NCI-H2227 (cell line): Measurements from ENCODE around the gene DNAJB2.
"Not testable (repeated sequence)": the region's sequence is repeated elsewhere in the genome, so short reads cannot be mapped to it uniquely, and the experiment has no call there.

ENCODE experiments used
- DNase-seq: peaks from one replicate; lab custom pipeline; 2025; ENCODE audit not compliant: unreplicated experiment; lab: John Stamatoyannopoulos, UW

The DNAJB2 gene

DNA sequence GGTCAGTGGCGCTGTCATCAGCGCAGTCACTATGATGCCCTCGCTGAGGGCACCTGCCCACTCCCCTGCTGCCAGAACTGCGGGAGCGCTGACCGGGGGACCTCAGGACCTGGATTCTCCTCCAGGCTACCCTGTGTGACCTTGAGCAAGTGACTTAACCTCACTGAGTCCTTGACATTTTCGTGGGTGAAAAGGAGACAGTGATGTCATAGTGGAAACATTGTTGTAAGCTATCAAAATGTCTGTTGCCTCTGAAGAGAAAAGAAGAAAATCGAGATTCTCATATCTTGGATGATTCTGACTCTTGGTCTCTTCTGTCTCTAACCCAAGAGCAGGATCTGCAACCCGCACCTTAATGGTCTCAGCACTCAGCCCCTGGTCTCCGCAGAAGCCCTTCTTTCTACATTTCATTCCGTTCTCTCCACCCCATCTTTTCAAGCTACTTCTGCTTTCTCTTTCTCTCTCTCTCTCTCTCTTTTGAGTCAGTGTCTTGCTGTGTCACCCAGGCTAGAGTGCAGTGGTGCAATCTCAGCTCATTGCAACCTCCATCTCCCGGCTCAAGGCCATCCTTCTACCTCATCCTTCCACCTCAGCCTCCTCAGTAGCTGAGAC lies 24.5 kb upstream of the DNAJB2 start:
- DNase-seq: no peak

DNA sequence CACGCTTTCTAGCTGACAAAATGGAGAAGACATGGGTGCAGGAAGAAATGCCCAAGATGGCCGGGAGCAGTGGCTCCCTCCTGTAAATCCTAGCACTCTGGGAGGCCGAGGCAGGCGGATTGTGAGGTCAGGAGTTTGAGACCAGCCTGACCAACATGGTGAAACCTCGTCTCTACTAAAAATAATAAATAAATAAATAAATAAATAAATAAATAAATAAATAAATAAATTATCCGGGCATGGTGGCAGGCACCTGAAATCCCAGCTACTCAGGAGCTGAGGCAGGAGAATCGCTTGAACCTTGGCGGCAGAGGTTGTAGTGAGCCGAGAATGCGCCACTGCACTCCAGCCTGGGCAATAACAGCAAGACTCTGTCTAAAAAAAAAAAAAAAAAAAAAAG lies 20.2 kb upstream of the DNAJB2 start:
- not testable (repeated sequence) for DNase-seq

DNA sequence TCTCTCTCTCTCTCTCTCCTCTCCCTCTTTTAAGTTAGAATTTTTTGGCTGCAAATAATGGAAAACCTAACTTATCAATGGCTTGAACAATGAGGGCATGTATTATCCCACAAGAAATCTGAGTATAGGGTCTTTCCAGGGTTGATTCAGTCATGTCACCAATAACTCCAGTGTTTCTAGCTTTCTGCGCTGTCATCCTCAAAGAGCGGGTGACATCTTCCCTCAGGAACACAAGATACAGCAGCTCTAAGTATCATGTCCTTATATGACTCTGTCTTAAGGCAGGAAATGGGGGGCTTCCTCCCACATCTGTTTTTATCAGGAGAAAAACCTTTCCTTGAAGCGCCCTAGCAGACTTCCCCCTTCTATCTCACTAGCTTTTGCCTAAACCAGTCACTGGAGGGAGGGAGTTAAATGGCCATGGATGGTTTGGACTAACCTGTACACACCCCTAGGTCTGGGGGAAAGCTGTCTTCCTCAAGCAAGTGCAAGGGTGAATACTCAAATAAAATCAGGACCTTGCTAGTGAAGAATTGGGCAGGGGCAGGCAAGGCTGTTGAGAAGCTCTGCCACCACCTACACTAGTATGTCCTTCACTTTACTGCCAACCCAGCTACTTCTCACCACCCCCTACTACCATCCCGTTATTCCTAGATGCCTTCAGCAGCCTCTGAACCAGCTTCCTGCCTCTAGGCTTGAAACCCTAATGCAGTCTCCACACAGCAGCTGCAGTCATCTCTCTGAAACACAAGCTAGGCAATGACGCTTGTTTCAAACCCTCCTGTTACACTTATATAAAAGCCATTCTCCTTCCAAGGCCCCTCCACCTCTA lies 17.9 kb upstream of the DNAJB2 start:
- no peak for DNase-seq

DNA sequence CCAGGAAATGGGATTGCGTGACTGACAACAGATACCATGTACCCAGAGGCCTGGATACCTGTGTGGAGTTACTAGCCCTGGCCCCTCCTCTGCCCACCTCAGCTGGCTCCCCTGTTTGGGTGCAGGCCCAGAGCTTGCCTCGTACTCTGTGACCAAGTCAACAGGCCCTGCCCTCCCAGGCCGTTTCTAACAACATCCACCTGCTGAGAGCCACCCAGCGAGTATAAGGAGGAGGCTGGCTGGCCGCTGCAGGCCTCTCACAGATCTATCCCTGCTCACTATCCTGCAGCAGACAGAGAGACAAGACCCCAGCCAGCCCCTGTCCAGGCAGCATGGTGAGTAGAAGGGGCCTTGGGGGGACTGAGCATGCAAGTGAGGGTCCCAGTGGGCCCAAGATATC lies 12.9 kb upstream of the DNAJB2 start:
- DNase-seq: no peak

DNA sequence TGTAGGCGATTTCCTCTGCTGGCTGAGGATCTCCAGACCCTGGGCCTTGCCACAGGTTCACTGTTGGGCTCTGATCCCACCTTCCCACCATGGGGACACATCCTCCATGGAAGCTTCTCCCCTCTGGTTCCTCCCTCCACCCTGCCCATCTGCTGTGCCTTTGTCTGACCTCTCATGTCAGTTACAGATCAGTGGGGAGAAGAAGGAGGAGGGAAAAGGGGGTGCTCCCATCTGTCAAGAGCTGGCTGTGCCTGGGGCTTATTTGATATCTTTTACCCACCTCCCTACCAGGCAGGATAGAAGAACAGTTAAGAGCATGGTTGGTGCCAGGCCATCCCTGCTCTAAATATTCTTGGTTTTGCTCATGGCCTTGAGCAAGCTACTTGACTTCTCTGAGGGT lies 12.3 kb upstream of the DNAJB2 start:
- no peak for DNase-seq

DNA sequence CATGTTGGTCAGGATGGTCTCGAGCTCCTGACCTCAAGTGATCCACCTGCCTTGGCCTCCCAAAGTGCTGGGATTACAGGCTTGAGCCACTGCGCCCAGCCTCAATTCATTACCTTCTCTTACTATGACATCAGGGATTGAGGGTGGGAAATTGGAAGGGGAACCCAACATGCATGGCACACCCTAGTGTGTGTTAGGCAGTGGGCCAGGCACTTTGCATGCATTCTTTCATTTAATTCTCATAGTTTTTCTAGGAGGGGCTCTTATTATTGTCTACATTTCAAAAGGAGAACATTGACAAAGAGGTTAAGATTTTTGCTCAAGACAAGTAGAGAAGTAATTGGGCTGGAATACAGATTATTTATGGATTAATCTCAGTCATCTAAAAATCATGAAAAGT lies 10.9 kb upstream of the DNAJB2 start:
- DNase-seq: no peak

DNA sequence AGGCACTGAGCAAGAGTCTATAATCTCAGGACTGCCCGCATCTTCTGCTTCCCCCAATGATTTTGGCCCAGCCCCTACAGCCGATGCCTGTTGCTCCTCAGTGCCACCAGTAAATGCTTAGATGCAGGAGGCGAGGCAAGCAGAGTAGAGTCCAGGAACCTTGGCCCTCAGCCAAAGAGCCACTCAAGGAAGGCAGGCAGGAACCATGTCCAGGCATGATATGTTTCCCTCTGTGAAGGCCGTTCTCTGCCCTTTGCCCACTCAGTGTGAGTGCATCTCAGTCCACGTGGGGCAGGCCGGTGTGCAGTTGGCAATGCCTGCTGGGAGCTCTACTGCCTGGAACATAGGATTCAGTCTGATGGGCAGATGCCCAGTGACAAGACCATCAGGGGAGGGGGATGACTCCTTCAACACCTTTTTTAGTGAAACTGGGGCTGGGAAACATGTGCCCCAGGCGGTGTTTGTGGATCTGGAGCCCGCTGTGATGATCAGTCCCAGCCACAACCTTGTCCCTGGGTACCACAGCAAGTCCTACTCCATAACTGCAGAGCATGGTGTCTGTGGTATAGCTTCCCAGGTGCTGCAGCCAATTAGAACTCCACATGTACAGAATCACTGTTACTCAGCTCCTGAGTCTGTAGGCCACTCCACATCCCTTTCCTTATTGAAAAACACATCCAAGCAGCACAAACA lies 9.7 kb upstream of the DNAJB2 start:
- peak; percentile 79 for DNase-seq

DNA sequence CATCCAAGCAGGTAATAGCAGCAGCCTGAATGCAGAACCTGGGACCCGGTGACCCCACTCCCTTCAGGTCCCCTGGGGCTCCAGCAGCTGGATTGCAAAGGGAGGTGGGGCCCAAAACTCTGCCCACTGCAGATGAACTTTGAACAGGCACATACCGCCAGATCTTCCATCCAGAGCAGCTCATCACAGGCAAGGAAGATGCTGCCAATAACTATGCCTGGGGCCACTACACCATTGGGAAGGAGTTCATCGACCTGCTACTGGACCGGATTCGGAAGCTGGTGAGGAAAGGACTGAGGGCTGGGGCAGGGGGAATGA lies 9.2 kb upstream of the DNAJB2 start:
- no peak for DNase-seq

DNA sequence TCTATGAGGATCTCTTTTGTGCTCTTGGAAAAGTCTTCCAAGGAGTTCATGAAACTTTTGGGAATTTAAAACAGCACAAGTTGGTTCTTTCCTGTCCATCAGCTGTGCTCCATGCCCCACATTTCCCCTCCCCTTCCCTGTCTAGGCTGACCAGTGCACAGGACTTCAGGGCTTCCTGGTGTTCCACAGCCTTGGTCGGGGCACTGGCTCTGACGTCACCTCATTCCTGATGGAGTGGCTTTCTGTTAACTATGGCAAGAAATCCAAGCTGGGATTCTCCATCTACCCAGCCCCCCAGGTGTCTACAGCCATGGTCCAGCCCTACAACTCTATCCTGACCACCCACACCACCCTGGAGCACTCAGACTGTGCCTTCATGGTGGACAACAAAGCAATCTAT lies 8.1 kb upstream of the DNAJB2 start:
- DNase-seq: no peak

DNA sequence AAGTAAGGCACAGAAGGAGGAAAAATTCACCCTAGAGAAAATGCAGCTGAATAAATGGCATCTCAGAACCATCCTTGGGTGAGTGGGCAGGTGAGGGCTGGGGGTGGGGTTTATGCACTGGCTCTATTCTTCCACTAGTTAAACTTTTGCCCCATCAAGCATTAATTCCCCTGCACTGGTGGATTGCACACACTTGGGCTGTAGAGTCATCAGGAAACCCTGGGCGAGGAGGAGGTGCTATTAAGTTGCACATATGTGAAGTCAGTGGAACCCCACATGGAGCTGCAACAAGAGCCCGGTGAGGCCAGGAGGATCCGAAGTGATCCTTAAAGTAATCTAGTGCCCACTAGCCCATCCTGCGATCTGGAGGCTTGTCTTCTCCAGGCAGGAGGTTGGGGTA lies 6.8 kb upstream of the DNAJB2 start:
- DNase-seq: no peak

DNA sequence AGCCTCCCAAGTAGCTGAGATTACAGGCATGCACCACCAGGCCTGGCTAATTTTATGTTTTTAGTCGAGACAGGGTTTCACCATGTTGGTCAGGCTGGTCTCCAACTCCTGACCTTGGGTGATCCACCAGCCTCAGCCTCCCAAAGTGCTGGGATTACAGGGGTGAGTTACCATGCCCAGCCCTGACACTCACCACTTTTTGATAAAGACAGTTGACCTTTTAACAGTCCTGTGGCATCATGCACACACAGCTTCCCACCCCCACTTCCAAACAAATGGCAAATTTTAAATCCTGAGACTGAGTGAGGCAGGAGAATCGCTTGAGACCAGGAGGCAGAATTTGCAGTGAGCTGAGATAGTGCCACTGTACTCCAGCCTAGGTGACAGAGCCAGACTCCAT lies 6.2 kb upstream of the DNAJB2 start:
- DNase-seq: no peak

DNA sequence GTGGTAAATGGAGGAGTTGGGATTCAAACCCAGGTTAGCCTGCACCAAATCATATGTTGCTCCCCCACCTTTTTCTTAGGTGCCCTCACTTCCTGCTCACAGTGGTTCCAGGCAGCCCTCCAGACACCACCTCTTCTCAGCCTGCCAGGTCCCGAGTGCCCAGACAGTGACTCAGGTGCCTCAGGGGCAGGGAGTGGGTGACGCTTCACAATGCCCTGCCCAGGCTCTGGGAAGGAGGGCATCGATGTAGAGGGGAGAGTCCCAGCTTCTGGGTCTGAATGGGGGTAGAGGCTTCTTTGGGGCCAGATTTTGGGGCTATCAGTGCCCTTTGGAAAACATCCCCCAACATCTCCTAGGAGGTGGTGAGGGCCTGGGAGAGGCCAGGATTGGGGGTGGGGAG lies 5.2 kb upstream of the DNAJB2 start:
- no peak for DNase-seq

DNA sequence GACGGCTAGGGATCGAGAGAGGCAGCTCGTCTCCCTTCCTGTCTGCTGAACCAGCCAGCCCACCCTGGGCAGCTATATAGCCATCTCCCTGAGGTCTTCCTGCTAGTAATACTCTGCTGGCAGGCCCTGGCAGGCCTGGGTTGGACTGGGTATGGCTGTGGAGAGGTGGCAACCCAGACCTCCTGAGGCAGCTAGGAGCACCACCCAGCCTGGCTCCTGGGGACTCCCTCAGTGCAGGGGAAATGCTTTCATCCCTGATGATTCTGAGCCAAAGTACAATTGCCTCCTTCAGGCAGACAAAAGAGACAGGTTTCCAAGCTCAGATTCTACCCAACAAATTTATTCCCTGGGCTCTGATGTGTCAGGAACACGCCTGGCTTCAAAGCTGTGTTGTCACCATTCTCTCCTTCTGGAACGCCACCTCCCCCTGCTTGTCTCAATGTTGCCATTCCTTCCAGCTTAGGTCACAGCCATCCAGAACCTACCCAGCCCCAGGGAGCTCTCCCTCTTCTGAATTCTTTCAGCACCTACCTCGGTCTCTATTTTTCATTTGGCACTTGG lies 4.7 kb upstream of the DNAJB2 start:
- no peak for DNase-seq

DNA sequence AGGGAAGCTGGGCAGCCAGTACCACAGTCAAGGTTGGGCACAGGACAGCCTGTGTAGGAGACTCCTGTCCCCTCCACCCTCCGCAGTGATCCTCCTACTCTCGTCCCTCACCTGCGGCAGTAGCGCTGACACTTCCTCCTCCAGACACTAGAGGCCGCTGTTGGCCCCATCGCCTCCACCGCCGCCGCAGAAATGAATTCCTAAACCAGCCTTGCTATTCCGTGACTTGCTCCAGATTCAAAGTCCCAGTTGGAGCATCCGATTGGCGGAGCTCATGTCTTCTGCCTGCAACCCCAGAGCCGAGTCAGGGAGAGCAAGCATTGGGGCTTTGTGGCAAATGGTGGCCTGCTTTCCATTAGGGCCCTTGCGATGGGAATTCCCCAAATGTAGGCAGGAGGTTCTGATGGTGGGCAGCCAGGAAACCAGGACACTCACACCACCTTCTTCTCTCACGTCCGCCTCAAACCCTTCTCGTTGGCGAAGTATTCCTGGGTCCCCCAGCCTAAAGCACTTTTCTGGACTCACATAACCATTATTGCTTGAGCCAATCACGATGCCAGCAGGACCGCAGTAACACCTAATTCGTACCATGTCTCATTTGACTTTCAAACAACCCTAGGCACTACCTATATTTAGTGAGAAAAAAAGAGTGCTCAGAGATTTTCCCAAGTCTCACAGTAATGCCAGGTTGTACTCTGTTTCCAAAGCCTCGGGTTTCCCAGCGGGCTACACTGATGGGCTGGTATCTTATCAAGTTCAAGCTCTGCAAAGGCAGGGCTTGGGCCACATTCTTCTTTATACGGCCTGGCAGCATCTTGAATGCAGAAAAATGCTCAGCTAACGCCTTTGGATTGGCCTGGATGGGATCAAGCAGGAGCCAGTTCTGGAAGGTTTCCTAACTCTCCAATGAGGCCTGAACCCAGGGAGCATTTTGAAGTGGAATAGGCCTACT lies 1.2 kb upstream of the DNAJB2 start:
- DNase-seq: peak; percentile 88

DNA sequence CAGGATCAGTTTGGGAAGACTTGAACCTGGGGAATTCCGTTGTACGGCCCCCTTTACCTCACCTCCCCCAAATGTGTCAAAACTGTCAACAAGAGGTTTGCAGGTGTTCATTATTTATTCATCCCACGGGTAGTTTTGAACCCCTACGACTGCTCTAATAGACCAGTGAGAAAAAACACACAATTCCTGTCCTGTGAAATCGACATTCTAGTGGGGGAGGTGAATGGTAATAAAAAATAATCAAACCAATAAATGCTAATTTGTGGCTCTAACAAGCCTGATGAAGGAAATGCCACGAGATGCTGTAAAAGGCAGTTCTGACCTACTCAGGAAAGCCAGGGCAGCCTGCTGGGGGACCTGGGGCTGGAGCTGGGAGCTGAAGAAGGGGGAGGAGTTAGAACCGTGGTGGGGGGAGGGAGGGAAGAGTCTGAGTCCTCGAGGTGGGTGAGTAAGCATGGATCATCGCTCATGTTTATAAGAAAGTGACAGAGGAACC lies 463 bp upstream of the DNAJB2 start:
- no peak for DNase-seq

DNA sequence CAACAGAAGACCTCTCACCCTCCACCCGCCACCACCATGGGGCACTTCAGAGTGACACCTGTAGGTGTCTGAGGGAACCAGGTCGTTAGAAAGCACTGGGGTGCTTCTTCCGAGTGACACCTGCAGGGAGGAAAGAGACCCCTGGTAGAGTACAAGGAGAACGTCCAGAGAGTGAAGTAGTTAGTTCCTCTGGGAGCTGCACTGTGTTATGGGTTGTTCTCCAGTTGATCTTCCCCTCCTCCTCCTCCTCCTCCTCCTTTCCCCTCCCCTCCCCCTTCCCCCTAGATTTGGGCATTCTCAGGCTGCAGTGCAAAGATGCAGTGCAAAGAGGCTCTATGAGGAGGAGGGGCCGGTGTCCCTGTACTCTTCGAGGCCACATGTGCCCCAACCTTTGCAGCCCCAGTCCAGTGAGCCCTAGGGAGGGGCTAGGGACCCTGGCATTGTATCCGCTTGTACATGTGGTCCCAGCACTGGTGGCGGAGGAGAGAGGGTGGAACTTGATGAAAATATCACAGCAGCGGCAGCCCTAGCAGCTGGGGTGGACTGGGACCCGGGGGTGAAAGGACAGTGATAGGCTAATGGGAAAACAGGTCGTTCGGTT lies 850 bp downstream of the DNAJB2 start:
- DNase-seq: no peak

DNA sequence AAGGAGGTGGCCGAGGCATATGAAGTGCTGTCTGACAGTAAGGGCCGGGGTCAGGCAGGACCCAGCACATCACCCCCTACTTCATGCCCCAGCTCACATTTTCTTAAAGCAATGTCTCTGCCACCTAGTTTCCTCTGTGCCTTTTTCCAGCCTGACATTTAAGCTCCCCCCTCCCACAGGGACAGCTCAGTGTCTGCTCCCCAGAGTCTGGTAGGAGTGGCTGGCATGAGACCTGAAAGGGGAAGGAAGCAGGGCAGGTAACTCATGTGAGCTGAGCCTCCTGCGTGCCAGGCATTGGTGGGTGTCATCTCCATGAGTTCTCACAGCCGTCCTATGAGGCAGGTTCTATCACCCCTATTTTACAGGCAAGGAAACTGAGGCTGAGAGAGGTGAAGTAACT lies 1.5 kb downstream of the DNAJB2 start:
- no peak for DNase-seq

DNA sequence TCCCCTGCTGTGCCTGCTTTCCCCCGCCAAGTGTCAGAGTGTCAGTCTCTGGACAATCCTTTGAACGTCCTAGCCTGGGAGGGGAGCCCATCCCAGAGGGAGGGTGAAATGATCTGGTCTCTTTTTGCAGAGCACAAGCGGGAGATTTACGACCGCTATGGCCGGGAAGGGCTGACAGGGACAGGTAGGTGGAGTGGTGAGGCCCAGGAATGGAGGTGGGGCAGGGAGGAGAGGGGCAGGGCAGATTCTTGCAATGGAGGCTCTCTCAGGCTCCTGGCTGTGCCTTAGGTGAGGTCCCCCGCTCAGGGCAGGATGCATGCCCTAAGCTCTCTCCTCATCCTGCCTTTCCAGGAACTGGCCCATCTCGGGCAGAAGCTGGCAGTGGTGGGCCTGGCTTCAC lies 2.4 kb downstream of the DNAJB2 start:
- no peak for DNase-seq

DNA sequence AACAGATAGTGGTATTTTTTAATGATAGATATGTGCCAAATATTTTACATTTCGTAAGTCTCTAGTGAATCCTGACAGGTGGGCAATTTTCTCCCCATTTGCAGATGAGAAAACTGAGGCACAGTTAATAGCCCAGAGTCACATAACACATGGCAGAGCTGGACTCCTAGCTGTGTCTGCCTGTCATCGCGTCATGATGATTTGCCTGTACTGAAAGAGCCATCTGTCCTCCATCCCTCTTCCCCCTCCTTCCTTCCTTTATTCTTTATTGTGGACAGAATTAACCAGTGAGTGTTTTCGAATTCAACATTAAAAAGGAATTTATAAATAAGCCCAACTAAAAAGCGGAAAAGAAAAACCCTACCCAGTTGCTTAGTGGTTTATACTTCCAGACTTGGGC lies 3.2 kb downstream of the DNAJB2 start:
- no peak for DNase-seq

DNA sequence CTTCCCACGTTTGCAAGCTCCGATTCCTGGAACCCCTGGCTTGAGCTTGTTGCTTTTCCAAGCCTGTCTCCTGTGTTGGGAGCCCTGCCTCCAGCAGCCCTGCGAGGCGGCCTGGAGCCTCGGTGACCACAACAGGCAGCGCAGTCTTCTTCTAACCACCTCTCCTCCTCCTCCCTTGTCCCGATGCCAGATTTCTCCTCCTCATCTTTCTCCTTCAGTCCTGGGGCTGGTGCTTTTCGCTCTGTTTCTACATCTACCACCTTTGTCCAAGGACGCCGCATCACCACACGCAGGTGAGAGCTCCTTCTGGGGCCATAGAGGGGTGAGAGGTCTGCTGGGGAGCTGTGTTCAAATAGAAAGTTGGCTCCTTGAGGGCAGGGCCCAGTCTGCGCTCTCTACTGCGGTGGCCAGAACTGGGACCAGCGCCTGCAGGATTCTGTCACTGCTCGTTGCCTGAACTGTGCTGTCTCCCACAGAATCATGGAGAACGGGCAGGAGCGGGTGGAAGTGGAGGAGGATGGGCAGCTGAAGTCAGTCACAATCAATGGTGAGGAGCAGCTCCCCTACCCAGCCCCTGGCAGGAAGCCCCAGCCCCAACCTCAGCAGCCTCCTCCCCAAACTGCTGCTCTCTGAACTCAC lies 3.9 kb downstream of the DNAJB2 start:
- no peak for DNase-seq
